Hepatocyte (in vitro differentiated cells): ENCODE results near the gene FOCAD.

Source experiments
- CTCF ChIP-seq: fragments of 200-600 bp; sonication (generic); IDR thresholded peaks from 2 replicates; pipeline ENCODE4 v1.5.1; 2016; ENCODE audit warnings: antibody characterized with exemption, mild to moderate bottlenecking; ENCODE audit not compliant: poor library complexity
- EZH2 ChIP-seq: fragments of 200-600 bp; sonication (generic); IDR thresholded peaks from 2 replicates; pipeline ENCODE4 v1.6.1; 2016; ENCODE audit warnings: antibody characterized with exemption, mild to moderate bottlenecking, borderline replicate concordance
- EZH2phosphoT487 ChIP-seq: fragments of 200-600 bp; sonication (generic); IDR thresholded peaks from one replicate; pipeline ENCODE4 v1.6.1; 2018; ENCODE audit warnings: antibody characterized with exemption, mild to moderate bottlenecking, low read depth, moderate library complexity; ENCODE audit not compliant: unreplicated experiment, severe bottlenecking

GRCh38 chr9:20726144-20726543, 42.1 kb downstream of the FOCAD start:
- TF ChIP-seq CTCF (no peak), EZH2 (no peak), EZH2phosphoT487 (no peak)
